ENCODE data around the gene CCT6B.

GRCh38 chr17:34961093-34961911, at the start of gene CCT6B, which contains the start of gene ZNF830:
- TF ChIP-seq, protein P1, sequence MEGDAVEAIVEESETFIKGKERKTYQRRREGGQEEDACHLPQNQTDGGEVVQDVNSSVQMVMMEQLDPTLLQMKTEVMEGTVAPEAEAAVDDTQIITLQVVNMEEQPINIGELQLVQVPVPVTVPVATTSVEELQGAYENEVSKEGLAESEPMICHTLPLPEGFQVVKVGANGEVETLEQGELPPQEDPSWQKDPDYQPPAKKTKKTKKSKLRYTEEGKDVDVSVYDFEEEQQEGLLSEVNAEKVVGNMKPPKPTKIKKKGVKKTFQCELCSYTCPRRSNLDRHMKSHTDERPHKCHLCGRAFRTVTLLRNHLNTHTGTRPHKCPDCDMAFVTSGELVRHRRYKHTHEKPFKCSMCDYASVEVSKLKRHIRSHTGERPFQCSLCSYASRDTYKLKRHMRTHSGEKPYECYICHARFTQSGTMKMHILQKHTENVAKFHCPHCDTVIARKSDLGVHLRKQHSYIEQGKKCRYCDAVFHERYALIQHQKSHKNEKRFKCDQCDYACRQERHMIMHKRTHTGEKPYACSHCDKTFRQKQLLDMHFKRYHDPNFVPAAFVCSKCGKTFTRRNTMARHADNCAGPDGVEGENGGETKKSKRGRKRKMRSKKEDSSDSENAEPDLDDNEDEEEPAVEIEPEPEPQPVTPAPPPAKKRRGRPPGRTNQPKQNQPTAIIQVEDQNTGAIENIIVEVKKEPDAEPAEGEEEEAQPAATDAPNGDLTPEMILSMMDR (IDR thresholded peaks at IDR 0.05; ENCODE audit: borderline replicate concordance, extremely low read depth, low read length, poor library complexity, severe bottlenecking), result peak; percentile 2
- TF ChIP-seq EZH2 (IDR thresholded peaks at IDR 0.05; ENCODE audit: borderline replicate concordance, low read depth, low read length, severe bottlenecking), result no peak

Measured in DND-41 (cell line).